Fibroblast of lung (primary cell): ENCODE data around the gene AGBL3. TPM values are rescaled to one million over a fixed set of nuclear protein-coding genes. Genes with fewer than 3 reads are reported as not detected.

ENCODE experiments used
- DNase-seq, 2 donors: peaks; one replicate each; pipeline versions ENCODE4 v3.0.0 to v3.0.0-alpha.2; 2010; ENCODE audit warnings: low read depth in 2 of 2
- H2AFZ ChIP-seq: 2 replicates; pipeline ENCODE4 v1.5.1; 2012; ENCODE audit warnings: low read length, control low read depth, inconsistent platforms
- H3K27ac ChIP-seq: 2 replicates; pipeline ENCODE4 v1.5.1; 2011; ENCODE audit warnings: low read length, control low read depth; ENCODE audit not compliant: insufficient read depth
- H3K27me3 ChIP-seq: 2 replicates; pipeline ENCODE4 v1.5.1; 2011; ENCODE audit warnings: mild to moderate bottlenecking, low read length; ENCODE audit not compliant: control insufficient read depth, insufficient read depth
- H3K36me3 ChIP-seq: 2 replicates; pipeline ENCODE4 v1.5.1; 2011; ENCODE audit warnings: low read length; ENCODE audit not compliant: control insufficient read depth, insufficient read depth
- H3K4me1 ChIP-seq: 2 replicates; pipeline ENCODE4 v1.5.1; 2011; ENCODE audit warnings: low read length; ENCODE audit not compliant: control insufficient read depth, insufficient read depth; ENCODE audit errors: extremely low read depth
- H3K4me2 ChIP-seq: 2 replicates; pipeline ENCODE4 v1.5.1; 2011; ENCODE audit warnings: low read length, control low read depth; ENCODE audit not compliant: insufficient read depth; ENCODE audit errors: extremely low read depth
- H3K4me3 ChIP-seq, 4 experiments: fragments of 200-600 bp in 1 of 4; sonication (generic) in 1 of 4; replicated peaks in 1 of 4; 2 replicates each; pipeline ENCODE4 v1.5.1; 2011 to 2016; ENCODE audit warnings: low read length in 4 of 4, low read depth in 3 of 4, mild to moderate bottlenecking in 3 of 4, control low read depth in 2 of 4, inconsistent platforms in 1 of 4, mixed read lengths in 1 of 4; ENCODE audit not compliant: insufficient read depth in 1 of 4; ENCODE audit errors: control extremely low read depth in 1 of 4
- H3K79me2 ChIP-seq: 2 replicates; pipeline ENCODE4 v1.5.1; 2012; ENCODE audit warnings: mild to moderate bottlenecking, low read length, inconsistent platforms; ENCODE audit not compliant: control insufficient read depth, insufficient read depth
- H3K9ac ChIP-seq: 2 replicates; pipeline ENCODE4 v1.5.1; 2011; ENCODE audit warnings: mild to moderate bottlenecking, low read length, control low read depth; ENCODE audit not compliant: insufficient read depth
- H3K9me3 ChIP-seq: 2 replicates; pipeline ENCODE4 v1.5.1; 2012; ENCODE audit warnings: low read depth, low read length; ENCODE audit not compliant: control insufficient read depth, insufficient read depth
- H4K20me1 ChIP-seq: 2 replicates; pipeline ENCODE4 v1.5.1; 2011; ENCODE audit warnings: low read length; ENCODE audit not compliant: control insufficient read depth, insufficient read depth; ENCODE audit errors: extremely low read depth
- EZH2 ChIP-seq: IDR thresholded peaks from 2 replicates; pipeline ENCODE4 v1.5.1; 2012; ENCODE audit warnings: low read length, control low read depth, mild to moderate bottlenecking; ENCODE audit errors: missing control alignments
- polyA plus RNA-seq, 2 donors: library from polyadenylated mRNA; depleted of rRNA in 1 of 2; stranded (reverse) in 1 of 2; unstranded in 1 of 2; fragments of >200 nt; gene quantifications; 2 replicates each; pipeline ENCODE4 v1.2.1, GENCODE V29; 2011 to 2012; ENCODE audit warnings: missing spikeins in 1 of 2
- total RNA-seq: library from RNA; depleted of rRNA; stranded (reverse); fragments of >200 nt; gene quantifications from 2 replicates; pipeline ENCODE4 v1.2.1, GENCODE V29; 2014
- TF ChIP-seq, protein P1 (sequence below), 2 donors: IDR thresholded peaks in 1 of 2; conservative IDR thresholded peaks in 1 of 2; 1 replicate in 1 of 2; 2 replicates in 1 of 2; pipeline ENCODE4 v1.5.1; 2011 to 2012; ENCODE audit warnings: low read length in 2 of 2, control low read depth in 1 of 2, inconsistent platforms in 1 of 2, low read depth in 1 of 2, mild to moderate bottlenecking in 1 of 2

AGBL3 gene
- total and polyA plus RNA-seq, 2 donors (not counting 1 experiment from before 2014, with no cell fraction given) = 0.56 to 1.3 TPM

DNA sequence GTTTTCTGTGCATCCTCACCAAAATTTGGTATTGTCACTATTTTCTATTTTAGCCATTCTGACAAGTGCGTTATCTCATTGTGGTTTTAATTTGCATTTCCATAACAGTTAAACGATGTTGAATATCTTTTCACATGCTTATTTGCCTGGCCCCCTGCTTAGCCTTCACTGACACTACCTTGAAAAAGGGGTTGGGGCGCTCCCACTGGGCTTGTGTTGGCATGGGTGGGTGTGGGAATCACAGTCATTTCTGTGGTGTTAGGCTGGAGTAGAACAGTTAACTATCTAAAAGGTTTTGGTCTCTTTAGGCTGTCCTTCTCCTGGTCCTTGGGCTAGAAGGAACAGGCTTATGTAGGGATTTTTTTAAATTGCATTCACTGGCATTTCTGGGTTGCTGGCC is 89.4 kb downstream of the AGBL3 start:
- Histone ChIP-seq H3K27ac (no peak overlapping the region), H3K9ac (no peak overlapping the region), H3K79me2 (no peaks in the 10 kb centered on the region), H3K4me3 (no peak overlapping the region), H3K27me3 (no peaks in the 10 kb centered on the region), H3K9me3 (no peaks in the 10 kb centered on the region), H3K4me2 (no peak overlapping the region), H3K4me1 (no peaks in the 10 kb centered on the region), H3K36me3 (no peaks in the 10 kb centered on the region), H4K20me1 (no peaks in the 10 kb centered on the region), H2AFZ (no peak overlapping the region)
- DNase-seq = no peak
- TF ChIP-seq EZH2 = no peak
- TF ChIP-seq, protein P1, sequence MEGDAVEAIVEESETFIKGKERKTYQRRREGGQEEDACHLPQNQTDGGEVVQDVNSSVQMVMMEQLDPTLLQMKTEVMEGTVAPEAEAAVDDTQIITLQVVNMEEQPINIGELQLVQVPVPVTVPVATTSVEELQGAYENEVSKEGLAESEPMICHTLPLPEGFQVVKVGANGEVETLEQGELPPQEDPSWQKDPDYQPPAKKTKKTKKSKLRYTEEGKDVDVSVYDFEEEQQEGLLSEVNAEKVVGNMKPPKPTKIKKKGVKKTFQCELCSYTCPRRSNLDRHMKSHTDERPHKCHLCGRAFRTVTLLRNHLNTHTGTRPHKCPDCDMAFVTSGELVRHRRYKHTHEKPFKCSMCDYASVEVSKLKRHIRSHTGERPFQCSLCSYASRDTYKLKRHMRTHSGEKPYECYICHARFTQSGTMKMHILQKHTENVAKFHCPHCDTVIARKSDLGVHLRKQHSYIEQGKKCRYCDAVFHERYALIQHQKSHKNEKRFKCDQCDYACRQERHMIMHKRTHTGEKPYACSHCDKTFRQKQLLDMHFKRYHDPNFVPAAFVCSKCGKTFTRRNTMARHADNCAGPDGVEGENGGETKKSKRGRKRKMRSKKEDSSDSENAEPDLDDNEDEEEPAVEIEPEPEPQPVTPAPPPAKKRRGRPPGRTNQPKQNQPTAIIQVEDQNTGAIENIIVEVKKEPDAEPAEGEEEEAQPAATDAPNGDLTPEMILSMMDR (conservative IDR thresholded peaks at IDR 0.05 in 1 of 2, IDR thresholded peaks at IDR 0.05 in 1 of 2; ENCODE audit: low read depth in 1 of 2, low read length in 2 of 2) = no peak

DNA sequence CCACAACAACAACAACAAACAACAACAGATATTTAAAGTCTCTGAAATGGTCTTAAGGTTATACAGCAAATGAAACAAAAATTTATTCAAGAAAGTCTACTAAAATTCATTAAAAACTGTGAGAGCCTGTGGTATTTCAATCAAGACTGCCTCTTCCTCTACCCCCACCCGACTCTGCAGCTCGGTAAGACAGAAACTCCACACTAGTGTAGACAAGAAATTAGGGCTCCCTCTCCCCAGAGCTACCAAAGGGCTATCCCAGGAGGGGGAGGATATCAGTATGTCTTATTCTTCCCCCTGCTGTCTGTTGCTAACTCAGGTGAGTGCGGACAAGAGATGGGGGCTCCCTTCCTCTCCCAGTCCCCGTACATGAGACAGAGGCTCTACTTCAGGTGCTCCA is 90.6 kb downstream of the AGBL3 start:
- Histone ChIP-seq H3K4me1 (no peaks in the 10 kb centered on the region), H4K20me1 (no peaks in the 10 kb centered on the region), H2AFZ (no peak overlapping the region), H3K27me3 (no peaks in the 10 kb centered on the region), H3K27ac (no peak overlapping the region), H3K9me3 (no peaks in the 10 kb centered on the region), H3K79me2 (no peaks in the 10 kb centered on the region), H3K9ac (no peak overlapping the region), H3K4me3 (no peak overlapping the region), H3K4me2 (no peak overlapping the region), H3K36me3 (no peaks in the 10 kb centered on the region)
- no peak for DNase-seq
- TF ChIP-seq, protein P1 (conservative IDR thresholded peaks at IDR 0.05 in 1 of 2, IDR thresholded peaks at IDR 0.05 in 1 of 2; ENCODE audit: low read depth in 1 of 2, low read length in 2 of 2) = no peak
- no peak for TF ChIP-seq EZH2

DNA sequence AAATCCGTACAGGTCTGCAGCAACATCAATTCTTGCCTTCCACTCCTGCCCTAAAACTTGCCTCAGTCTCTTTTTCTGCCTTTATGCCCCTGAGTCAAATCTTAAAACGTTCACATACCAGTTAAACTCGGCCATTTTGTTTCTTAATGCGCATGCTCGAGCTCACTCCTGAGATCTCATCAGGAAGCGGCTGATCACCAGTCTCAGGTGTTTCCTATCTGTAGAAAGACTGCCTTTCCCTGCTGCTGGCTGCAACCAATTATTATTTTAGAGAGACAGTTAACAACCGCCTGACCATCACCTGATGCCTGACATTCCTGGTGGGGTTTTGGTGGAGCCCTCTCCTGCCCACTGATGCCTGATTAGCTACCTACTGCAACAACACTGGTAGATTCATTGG is 91.3 kb downstream of the AGBL3 start:
- Histone ChIP-seq H3K36me3 (no peaks in the 10 kb centered on the region), H3K79me2 (no peaks in the 10 kb centered on the region), H3K27me3 (no peaks in the 10 kb centered on the region), H3K27ac (no peak overlapping the region), H3K9me3 (no peaks in the 10 kb centered on the region), H4K20me1 (no peaks in the 10 kb centered on the region), H3K9ac (no peak overlapping the region), H3K4me3 (no peak overlapping the region), H2AFZ (no peak overlapping the region), H3K4me2 (no peak overlapping the region), H3K4me1 (no peaks in the 10 kb centered on the region)
- no peak for DNase-seq
- no peak for TF ChIP-seq EZH2
- TF ChIP-seq, protein P1 (conservative IDR thresholded peaks at IDR 0.05 in 1 of 2, IDR thresholded peaks at IDR 0.05 in 1 of 2; ENCODE audit: low read depth in 1 of 2, low read length in 2 of 2) = no peak
